PC-9 (cell line): Measurements from ENCODE around the gene XKR8. TPM values are rescaled to one million over a fixed set of nuclear protein-coding genes. Genes with fewer than 3 reads are reported as not detected.

Source experiments
- BruUV-seq: library from RNA; stranded (reverse); fragments of 400-500 nt; replicated peaks from 2 replicates; lab custom pipeline; 2021; lab: Mats Ljungman, UMichigan
- CTCF ChIA-PET: fragments of 300-600 bp; sonication (Branson Sonifier 250); formaldehyde crosslinking; loops from one replicate; lab custom pipeline; 2022; ENCODE audit warnings: antibody characterized with exemption; lab: Charles Lee
- POLR2A ChIA-PET: fragments of 300-600 bp; sonication (Branson Sonifier 250); formaldehyde crosslinking; loops from one replicate; lab custom pipeline; 2022; ENCODE audit warnings: antibody characterized with exemption; ENCODE audit not compliant: unreplicated experiment; lab: Charles Lee
- DNase-seq, 2 experiments: peaks; one replicate each; pipeline versions ENCODE4 v3.0.0 to v3.0.0-alpha.2; 2015 to 2022; ENCODE audit warnings: mixed read lengths in 1 of 2
- H2AFZ ChIP-seq: fragments of 200-600 bp; sonication (generic); 2 replicates; pipeline ENCODE4 v1.8.1; 2017; ENCODE audit warnings: antibody characterized with exemption
- H3F3A ChIP-seq: fragments of 200-600 bp; sonication (generic); 2 replicates; pipeline ENCODE4 v1.8.1; 2017; ENCODE audit warnings: antibody characterized with exemption, mild to moderate bottlenecking, low read depth; ENCODE audit not compliant: insufficient read depth
- H3K27ac ChIP-seq: fragments of 200-600 bp; sonication (generic); 2 replicates; pipeline ENCODE4 v1.6.1; 2016; ENCODE audit warnings: mixed run types
- H3K27me3 ChIP-seq: fragments of 200-600 bp; sonication (generic); 2 replicates; pipeline ENCODE4 v1.6.1; 2016; ENCODE audit warnings: low read depth, mixed run types; ENCODE audit not compliant: insufficient read depth
- H3K36me3 ChIP-seq: fragments of 200-600 bp; sonication (generic); 2 replicates; pipeline ENCODE4 v1.6.1; 2016; ENCODE audit warnings: low read depth, mixed run types
- H3K4me1 ChIP-seq: fragments of 200-600 bp; sonication (generic); replicated peaks from 2 replicates; pipeline ENCODE4 v1.6.1; 2016; ENCODE audit warnings: mixed run types; ENCODE audit not compliant: insufficient read depth
- H3K4me2 ChIP-seq: fragments of 200-600 bp; sonication (generic); 2 replicates; pipeline ENCODE4 v1.6.1; 2017; ENCODE audit warnings: mixed run types
- H3K4me3 ChIP-seq: fragments of 200-600 bp; sonication (generic); 2 replicates; pipeline ENCODE4 v1.6.1; 2016; ENCODE audit warnings: mixed run types
- H3K79me2 ChIP-seq: fragments of 200-600 bp; sonication (generic); 2 replicates; pipeline ENCODE4 v1.6.1; 2017; ENCODE audit warnings: low read depth, mixed run types
- H3K9me2 ChIP-seq: fragments of 200-600 bp; sonication (generic); 2 replicates; pipeline ENCODE4 v1.8.1; 2017; ENCODE audit warnings: mild to moderate bottlenecking; ENCODE audit not compliant: insufficient read depth
- H3K9me3 ChIP-seq: fragments of 200-600 bp; sonication (generic); 2 replicates; pipeline ENCODE4 v1.8.1; 2016; ENCODE audit warnings: low read depth; ENCODE audit not compliant: insufficient read depth
- H4K20me1 ChIP-seq: fragments of 200-600 bp; sonication (generic); 2 replicates; pipeline ENCODE4 v1.8.1; 2017; ENCODE audit not compliant: insufficient read depth
- EZH2 ChIP-seq: fragments of 200-600 bp; sonication (generic); IDR thresholded peaks from 2 replicates; pipeline ENCODE4 v1.8.0; 2017; ENCODE audit warnings: antibody characterized with exemption, low read depth
- intact Hi-C: fragments of 100-400 bp; cut with micrococcal nuclease; formaldehyde crosslinking; loops from one replicate; pipeline ENCODE4 v1.10.0; 2022; ENCODE audit not compliant: unreplicated experiment
- total RNA-seq: library from RNA; stranded (reverse); gene quantifications from 2 replicates; pipeline ENCODE4 v1.2.3, GENCODE V29; 2021
- TF ChIP-seq, protein P1 (sequence below): fragments of 200-600 bp; sonication (generic); conservative IDR thresholded peaks from 2 replicates; pipeline ENCODE4 v1.6.1; 2017; ENCODE audit warnings: mixed run types, antibody characterized with exemption, mild to moderate bottlenecking, moderate library complexity

The XKR8 gene
- total RNA-seq, 1 experiment from 2014 or later, result 5.7 TPM

DNA sequence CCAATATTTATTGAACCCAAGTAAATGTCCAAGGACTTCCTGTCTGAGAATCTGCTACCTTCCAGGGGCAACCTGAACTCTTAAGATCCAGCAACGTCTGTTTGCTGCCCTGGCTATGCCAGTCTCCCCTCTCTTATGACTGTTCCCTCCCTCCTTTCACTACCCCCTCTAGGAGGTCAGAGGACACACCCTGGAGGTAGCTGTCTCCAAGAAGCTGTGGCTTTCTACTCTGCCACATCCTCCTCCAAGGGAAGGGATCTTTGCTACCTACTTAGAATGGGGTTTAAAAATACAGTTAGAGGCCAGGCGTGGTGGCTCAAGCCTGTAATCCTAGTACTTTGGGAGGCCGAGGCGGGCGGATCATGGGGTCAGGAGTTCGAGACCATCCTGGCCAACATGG, 28.6 kb upstream of the XKR8 start:
- no peak overlapping the region for H3K4me2 ChIP-seq
- no peaks in the 10 kb centered on the region for H3K79me2 ChIP-seq
- no TSS peak for BruUV-seq
- peaks cover 11% of the 10 kb centered on the region for H3K4me1 ChIP-seq
- no peak overlapping the region for H3K4me3 ChIP-seq
- H3K9me3 ChIP-seq, result no peaks in the 10 kb centered on the region
- intact Hi-C loops, result no loop called here
- H3K36me3 ChIP-seq, result no peaks in the 10 kb centered on the region
- no peaks in the 10 kb centered on the region for H3K9me2 ChIP-seq
- no peak overlapping the region for H2AFZ ChIP-seq
- H3K27me3 ChIP-seq, result no peaks in the 10 kb centered on the region
- ChIA-PET CTCF (interaction anchor here (0.7 kb wide), 1 partner anchor 147 kb away, joined by 3 read pairs; no protein-coding TSS in a partner anchor), POLR2A (interaction anchor here (0.6 kb wide), 1 partner anchor 57 kb away, joined by 4 read pairs; no protein-coding TSS in a partner anchor)
- H3K27ac ChIP-seq, result no peak overlapping the region
- DNase-seq, result no peak
- TF ChIP-seq EZH2, result no peak
- TF ChIP-seq, protein P1, sequence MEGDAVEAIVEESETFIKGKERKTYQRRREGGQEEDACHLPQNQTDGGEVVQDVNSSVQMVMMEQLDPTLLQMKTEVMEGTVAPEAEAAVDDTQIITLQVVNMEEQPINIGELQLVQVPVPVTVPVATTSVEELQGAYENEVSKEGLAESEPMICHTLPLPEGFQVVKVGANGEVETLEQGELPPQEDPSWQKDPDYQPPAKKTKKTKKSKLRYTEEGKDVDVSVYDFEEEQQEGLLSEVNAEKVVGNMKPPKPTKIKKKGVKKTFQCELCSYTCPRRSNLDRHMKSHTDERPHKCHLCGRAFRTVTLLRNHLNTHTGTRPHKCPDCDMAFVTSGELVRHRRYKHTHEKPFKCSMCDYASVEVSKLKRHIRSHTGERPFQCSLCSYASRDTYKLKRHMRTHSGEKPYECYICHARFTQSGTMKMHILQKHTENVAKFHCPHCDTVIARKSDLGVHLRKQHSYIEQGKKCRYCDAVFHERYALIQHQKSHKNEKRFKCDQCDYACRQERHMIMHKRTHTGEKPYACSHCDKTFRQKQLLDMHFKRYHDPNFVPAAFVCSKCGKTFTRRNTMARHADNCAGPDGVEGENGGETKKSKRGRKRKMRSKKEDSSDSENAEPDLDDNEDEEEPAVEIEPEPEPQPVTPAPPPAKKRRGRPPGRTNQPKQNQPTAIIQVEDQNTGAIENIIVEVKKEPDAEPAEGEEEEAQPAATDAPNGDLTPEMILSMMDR, result no peak
- no peaks in the 10 kb centered on the region for H4K20me1 ChIP-seq
- H3F3A ChIP-seq, result no peaks in the 10 kb centered on the region; the same call in 1 of the 2 replicates

DNA sequence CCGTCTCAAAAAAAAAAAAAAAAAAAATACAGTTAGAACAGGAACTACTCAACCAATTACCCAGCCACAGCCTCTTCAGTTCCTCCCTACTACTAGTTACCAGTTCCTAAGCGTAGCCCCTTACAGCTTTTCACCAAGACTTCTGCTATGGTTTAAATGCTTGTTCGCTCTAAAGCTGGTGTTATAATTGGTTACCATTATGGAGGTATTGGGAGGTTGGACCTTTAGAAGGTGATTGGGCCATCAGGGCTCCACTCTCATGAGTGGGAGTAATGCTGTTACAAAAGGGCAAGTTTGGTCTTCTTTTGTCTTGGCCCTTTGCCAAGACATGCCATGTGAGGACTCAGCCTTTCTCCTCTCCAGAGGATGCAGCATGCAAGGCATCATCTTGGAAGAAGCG, 28.0 kb upstream of the XKR8 start:
- intact Hi-C loops, result no loop called here
- CTCF ChIA-PET, result interaction anchor here (0.7 kb wide), 2 partner anchors 21 to 146 kb away, joined by 3 read pairs; no protein-coding TSS in a partner anchor
- Histone ChIP-seq H4K20me1 (no peaks in the 10 kb centered on the region), H3K36me3 (no peaks in the 10 kb centered on the region), H3K27ac (no peak overlapping the region), H2AFZ (no peak overlapping the region), H3F3A (no peaks in the 10 kb centered on the region; the same call in 1 of the 2 replicates), H3K4me2 (no peak overlapping the region), H3K79me2 (no peaks in the 10 kb centered on the region), H3K4me1 (peaks cover 11% of the 10 kb centered on the region), H3K27me3 (no peaks in the 10 kb centered on the region), H3K4me3 (no peak overlapping the region), H3K9me3 (no peaks in the 10 kb centered on the region), H3K9me2 (no peaks in the 10 kb centered on the region)
- DNase-seq, result no peak
- BruUV-seq, result no TSS peak
- TF ChIP-seq, protein P1, result no peak
- TF ChIP-seq EZH2, result no peak
- POLR2A ChIA-PET, result interaction anchor here (0.6 kb wide), 1 partner anchor 57 kb away, joined by 4 read pairs; no protein-coding TSS in a partner anchor

DNA sequence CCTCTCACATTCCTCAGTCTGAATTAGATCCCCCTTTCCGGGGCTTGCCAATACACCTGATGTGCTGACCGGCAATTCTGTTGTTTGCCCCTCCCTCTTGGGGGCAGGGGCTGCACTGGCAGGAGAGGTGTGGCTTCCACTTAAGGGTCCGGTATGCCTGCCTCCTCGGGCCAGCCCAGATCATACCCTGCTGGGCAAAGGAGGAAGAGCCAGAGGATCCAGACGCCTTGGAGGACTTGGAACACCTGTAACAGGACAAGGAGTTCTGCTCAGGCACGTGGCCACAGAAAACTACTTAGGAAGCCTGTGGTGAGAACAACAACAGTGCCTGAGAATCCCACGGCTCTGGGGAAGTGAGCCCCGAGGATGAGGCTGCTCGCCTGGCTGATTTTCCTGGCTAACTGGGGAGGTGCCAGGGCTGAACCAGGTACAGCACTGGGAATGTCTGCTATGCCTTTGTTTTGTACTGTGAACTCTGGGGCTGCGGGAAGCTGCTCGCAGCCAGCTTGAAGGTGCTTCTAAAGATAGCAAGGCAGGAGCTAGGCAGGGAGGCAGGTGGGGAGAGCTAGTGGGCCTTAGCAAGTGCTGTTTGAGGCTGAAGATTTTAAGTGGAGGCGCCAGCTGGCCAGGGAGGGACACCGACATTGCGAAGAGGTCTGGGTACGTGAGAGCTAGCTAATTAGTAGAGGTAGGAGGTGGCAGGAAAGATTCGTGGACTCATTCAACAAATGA, 24.8 kb upstream of the XKR8 start, which contains the start of gene SMPDL3B:
Gene SMPDL3B (plus strand): TSS at position 183 of the 732 bp plus-strand sequence. CDS start 184 bp downstream, at position 367.
- DNase-seq, result peak; percentile 73 to 81
- TF ChIP-seq EZH2, result no peak
- TF ChIP-seq, protein P1, result peak; percentile 31; the same call in 1 of the 2 replicates
- Histone ChIP-seq H3K4me2 (peak within 1 kb of the TSS; percentile 79), H3F3A (no peaks in the 10 kb centered on the region; the same call in 1 of the 2 replicates), H3K4me3 (peak within 1 kb of the TSS; percentile 58), H3K27ac (peak within 1 kb of the TSS; percentile 14; the same call in 1 of the 2 replicates), H3K79me2 (no peaks in the 10 kb centered on the region), H3K4me1 (peaks cover 11% of the 10 kb centered on the region), H3K27me3 (no peaks in the 10 kb centered on the region), H3K9me3 (no peaks in the 10 kb centered on the region), H4K20me1 (no peaks in the 10 kb centered on the region), H3K36me3 (no peaks in the 10 kb centered on the region), H2AFZ (peak within 1 kb of the TSS; percentile 87), H3K9me2 (no peaks in the 10 kb centered on the region)
- TSS peak; percentile 78 for BruUV-seq
- intact Hi-C loops, result no loop called here
- POLR2A ChIA-PET, result interaction anchor here (0.6 kb wide), 1 partner anchor 35 kb away, joined by 8 read pairs; no protein-coding TSS in a partner anchor
- CTCF ChIA-PET, result interaction anchor here (0.7 kb wide), 1 partner anchor 182 kb away, joined by 5 read pairs; no protein-coding TSS in a partner anchor
